Measurements from ENCODE around the gene GSE1.

Gene GSE1

DNA sequence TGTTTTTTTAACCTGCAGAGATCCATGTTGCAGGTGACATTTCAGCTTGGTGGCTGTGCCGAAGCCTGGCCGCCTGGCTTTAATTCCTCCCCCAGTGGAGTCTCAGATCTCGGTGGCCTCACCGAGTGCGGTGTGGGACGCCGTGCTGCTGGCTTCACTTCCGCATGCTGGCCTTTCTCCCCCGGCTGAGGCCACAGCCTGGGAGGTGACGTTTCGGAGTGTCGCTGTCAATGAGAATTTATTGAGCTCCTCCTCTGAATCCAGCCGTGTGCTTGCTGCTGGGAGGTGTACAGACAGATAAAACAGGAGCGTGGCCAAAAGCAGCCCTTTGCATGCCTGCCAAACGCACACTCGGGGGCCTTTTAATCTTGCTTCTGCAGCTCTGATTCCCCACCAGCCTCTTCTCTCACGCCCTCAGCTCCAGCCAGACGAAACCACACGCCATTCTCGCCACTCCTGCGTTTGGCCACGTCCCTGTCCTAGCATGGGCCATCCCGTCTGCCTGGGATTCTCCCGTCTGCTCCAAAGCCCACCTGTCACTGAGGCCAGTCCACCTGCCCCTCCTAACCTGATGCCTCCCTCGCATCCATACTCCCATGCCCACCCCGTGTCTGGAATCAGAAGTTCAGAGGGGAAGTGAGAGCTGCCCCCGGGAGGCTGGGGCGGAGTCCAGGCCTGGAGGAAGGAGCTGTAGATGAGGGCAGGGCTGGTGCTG, 3.6 kb downstream of the GSE1 start:
- no peak for DNase-seq (ENCODE audit: low read depth in 2 of 2, low spot score in 1 of 2)

DNA sequence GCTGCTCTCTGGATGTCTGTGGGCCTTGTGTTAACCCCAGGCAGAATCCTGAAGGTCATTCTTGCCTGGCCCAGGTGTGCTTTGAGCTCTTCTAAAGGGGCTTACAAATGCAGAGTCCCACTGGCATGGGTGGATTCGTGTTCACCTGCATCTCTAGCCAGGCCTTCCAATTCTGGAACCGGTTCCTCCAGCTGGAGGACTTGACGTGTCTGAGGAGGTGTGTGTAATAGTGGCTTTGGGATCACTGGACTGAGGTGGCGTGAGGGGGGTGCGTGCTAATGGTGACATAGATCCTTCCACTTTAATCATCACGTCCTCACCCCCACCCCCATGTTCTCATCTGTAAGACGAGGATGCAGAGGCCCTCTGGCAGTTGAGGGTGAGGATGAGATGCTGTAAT, 4.8 kb downstream of the GSE1 start:
- DNase-seq (ENCODE audit: low read depth in 2 of 2, low spot score in 1 of 2): no peak

DNA sequence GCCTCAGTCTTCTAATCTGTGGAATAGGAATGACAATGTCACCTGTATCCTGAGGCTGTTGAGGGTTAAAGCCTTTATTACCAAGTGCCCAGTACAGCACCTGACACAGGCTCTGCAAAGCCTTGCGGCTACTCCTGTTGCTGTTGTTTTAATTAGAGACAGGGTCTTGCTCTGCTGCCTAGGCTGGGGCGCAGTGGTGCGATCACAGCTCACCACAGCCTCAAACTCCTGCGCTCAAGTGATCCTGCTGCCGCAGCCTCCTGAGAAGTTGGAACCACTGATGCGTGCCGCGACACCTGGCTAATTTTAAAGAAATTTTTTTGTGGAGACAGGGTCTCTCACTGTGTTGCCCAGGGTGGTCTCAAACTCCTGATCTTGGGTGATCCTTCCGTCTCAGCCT, 5.4 kb downstream of the GSE1 start:
- no peak for DNase-seq (ENCODE audit: low read depth in 2 of 2, low spot score in 1 of 2)

DNA sequence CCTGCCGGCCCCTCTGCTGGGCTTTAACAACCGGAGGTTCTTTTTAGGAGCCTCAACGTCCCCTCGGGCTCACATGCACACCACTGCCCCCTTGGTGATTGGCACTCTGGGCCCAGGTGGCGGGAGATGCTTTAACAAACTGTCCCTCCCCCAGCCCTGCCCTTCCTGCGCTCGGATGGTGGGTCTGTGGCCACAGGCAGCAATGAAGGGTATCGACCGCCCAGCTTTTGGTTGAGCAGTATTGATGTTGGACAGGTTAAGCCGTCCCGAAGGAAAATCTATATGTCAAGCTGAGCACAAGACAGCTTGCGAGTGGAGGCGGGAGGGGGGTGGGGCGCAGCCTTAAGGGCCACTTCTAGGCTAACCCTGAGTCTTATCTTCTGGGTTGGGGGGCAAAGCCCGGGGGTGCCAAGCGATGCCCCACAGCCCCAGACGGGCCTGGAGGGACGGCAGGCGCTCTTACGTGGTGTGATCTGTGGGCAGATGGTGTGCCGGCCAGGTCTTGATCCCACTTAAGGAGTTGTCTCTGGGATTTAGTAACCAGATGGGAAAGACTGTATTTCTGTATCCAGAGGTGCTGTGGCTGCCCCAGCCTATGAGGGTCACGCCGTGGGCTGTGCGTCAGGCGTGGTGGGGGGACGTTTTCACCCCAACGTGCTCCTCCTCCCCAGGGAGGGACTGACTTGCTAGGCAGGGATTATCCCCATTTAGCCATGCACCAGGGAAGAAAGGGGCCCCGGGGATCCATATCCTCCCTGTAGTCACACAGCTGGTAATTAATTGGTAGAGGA, 6.2 kb downstream of the GSE1 start:
- no peak for DNase-seq (ENCODE audit: low read depth in 2 of 2, low spot score in 1 of 2)

DNA sequence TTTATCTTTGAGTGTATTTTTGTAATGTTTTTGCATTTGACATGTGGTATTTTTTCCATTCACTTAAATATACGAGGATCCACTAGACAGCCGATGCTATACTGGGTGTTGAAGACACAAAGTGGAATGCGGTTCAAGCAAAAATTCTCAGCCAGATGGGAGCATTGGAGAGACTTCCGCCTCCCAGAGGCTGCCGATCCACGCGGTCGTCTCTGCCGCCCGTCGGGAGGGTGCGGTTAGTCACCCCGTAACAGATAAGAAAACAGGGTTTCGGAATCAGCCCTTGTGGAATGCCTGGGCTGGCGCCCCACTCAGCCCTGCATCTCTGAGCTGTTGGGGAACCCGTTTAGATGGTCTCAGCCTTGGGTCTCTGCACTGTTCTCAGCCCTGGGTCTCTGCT, 7.3 kb downstream of the GSE1 start:
- DNase-seq (ENCODE audit: low read depth in 2 of 2, low spot score in 1 of 2): no peak

DNA sequence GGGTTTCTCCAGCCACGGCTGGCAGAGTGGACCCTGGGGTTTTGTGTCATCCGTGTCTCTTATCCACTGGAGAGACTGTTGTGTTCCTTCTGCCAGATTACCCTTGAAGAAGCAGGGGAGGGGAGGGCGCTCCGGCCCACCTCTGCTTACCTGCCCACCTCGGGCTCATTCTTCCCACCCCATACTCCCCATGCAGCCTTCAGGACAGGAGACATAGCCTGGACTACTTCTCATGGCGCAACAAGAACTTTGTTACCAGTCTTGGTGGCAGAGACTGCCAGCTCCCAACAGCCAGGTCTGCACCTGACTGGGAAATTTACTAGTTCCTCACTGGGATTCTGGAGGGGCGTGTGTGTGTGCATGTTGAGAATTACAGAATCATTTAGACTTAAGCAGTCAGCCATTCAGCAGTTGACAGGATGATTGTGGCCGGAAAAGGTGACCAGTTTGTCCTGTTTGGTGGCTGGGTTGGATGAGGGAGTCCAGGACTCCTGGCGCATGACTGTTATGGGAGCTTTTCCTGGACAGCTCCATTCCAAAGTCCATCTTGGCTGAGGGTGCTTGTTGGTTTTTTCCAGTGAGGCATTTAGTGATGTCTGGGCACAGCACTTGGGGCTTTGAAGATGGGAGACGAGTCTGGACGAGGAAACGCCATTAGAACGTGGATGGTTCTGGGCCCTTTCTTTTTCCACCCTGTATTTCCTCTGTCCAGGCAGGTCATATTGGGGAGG, 8.7 kb downstream of the GSE1 start:
- DNase-seq (ENCODE audit: low read depth in 2 of 2, low spot score in 1 of 2): no peak

DNA sequence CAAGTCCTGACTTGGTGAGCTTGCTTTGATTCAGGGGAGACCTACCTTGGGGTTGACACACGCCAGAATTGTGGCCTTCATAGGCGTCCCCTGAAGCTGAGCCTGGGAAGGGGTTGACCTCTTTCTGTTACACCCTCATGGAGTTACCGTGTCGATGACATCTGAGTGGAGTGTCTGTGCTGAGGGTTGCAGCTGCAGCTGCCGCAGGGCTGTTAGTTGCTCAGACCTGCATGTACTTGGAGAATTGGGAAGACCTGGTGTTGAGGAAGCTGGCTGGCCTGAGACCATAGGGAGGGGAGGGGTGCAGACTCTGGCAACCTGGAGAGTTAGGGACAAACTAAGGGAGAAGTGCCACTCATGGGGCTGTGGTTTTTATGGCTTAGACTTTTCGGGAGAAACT, 9.6 kb downstream of the GSE1 start:
- DNase-seq (ENCODE audit: low read depth in 2 of 2, low spot score in 1 of 2): no peak

DNA sequence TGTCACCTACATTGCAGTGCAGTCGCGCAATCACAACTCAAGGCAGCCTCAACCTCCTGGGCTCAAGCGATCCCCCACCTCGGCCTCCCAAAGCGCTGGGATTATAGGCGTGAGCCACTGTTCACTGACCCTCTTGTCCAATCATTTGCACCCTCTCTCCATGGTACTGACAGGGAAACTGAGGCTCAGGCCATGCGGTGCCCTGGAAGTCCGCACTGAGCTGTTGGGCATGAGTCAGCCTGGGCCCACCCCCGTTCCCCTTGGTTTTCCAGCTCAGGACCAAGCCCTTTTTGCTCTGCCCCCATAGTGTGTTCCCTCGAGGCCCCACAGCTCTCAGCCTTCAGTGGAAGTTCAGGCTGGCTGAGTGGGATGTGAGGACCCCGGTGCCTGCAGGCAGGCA, 10.1 kb downstream of the GSE1 start:
- no peak for DNase-seq (ENCODE audit: low read depth in 2 of 2, low spot score in 1 of 2)

DNA sequence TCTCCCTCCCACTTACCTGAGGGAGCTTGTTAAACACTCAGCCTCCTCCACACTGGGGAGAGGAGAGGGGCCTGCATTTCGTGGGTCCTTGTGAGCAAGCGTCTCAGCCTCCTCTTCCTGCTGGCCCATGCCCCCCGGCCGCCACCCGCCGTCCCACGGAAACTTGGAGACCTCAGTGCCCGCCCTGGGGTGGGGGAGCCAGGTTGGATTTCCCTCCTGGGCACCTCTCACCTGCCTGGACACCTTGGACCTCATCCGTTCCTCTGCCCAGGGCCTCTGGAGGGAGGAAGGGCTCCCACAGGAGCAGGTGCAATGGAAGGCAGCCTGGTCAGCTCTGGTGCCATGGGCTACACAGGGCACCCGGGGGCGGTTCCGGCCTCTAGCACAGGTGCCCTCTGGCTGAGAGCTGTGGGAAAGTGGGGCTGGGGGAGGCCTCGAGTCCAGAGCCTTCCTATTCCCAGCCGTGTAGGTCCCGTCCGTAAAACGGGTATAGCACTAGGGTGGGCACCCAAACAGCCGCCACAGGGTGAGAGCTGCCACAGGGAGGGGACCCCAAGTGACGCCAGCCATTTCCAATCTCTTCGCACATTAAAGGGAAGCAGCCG, 11.0 kb downstream of the GSE1 start:
- DNase-seq (ENCODE audit: low read depth in 2 of 2, low spot score in 1 of 2): no peak

DNA sequence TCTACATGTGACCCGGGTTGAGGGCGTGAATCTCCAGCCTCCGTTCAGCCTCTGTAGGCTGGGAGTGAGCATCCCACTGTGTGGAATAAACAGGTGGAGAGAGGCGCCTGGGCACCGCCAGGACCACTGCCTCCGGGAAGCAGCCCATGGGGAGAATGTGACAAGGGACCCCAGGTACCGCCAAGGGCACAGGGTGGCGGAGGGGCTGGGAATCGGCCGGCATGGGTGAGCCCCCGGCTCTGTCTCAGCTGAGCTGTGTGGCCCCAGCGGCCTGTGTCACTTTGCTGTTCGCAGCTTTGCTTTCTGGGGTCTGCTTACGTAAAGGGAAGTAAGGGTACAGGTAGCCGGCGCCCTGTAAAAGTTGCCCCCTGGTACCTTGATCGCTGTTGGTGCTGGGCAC, 11.5 kb downstream of the GSE1 start:
- DNase-seq (ENCODE audit: low read depth in 2 of 2, low spot score in 1 of 2): no peak

DNA sequence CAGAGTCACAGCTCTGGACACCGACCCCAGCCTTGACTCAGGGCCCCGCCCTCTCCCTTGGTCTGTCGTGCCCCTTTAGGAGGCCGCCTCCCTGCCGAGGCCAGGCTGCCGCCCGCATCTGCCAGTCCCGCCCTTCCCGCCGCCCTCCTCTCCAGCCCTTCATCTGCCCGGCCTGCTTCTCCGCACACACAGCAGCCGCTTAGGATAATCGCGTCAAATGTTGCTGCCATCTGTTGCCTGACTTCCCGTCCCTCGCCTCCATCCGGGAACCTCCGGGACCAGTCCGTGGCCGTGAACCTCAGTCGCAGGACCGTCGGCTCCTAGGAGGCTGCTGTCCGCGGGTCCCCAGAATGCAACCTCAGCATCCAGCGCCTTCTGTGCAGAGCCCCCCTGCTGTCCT, 11.9 kb downstream of the GSE1 start:
- no peak for DNase-seq (ENCODE audit: low read depth in 2 of 2, low spot score in 1 of 2)

DNA sequence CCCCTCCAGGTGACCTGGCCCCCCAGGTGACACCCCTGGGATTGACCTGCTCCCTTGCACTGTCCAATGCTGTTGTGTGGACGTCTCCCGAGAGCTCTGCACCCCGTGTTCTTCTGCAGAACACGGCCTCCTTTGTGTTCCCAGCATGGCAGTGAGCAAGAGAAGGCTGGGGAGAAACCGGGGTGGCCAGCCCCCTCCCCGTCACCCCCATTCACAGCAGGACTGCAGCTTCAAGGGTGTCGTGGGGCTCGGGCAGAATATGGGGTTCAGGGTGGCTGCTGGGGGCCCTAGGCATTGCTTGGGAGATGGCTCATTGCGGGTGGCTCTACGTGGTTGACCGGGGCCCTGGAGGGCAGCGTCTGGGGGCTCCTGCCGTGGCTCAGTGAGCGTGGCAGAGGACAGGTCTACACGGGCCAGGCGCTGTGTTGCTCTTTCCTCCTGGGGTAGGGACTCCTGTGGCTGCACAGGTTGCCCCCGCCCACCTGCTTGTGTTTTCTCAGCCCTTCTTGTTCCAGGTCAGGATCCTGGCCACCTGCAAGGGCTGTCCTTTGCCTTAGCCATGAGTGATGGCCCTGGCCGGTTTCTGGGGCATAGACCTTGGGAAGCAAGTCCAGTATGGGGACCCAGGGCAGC, 12.5 kb downstream of the GSE1 start:
- no peak for DNase-seq (ENCODE audit: low read depth in 2 of 2, low spot score in 1 of 2)

DNA sequence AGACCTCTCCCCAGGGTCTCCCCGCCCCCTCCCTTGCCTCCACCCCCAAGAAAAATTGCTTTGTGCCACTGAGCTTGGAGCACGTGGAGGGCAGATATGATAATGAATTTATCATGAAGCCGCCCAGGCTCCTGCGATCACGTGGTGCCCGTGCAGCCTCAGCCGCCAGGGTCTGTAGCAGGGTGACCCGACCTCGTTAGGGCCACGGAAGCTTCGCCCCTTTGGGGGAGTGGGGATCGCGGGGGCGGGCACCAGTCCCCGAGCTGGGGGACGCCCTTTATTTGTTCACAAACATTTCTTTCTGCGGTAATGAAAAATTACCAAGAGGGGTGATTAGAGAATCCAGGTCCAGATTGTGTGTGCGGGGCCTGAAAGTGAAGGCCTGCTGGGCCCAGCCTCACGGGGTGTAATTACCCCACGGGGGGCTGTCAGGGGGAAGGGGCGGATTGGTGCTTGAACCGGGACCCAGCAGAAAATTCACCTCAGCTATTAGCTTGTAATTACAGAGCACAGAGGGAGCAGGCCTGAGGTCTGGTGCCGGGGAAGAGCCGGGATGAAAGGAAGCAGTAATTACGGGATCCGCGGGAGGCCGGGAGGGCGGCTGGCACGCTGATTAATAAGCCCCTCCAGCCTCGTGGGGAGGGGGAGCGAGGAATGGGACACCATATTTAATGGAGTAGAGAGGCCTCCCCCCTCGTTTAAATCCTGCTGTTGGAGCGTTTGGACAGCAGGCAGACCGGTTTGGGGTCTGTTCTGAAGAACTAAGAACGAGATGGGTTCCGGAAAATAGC, 13.3 kb downstream of the GSE1 start:
- DNase-seq (ENCODE audit: low read depth in 2 of 2, low spot score in 1 of 2): no peak

DNA sequence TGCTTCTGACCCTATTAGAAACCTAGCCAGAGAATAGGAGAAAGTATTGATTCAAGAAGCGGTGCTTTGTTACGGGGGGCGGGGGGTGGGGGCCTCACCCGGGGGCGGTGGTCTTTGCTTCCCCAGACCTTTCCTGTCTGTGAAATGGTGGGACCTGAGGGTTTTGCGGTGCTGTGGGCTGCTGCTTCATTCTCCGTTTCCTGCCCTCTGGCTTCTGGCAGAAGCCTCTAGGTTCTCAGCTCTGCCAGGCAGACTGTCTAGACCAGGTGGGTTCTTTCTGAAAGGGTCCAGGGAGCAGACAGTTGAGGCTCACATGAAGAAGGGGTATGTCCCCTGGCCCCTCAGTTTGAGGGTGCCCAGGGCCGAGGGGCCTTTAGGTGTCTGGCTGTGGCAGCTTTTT, 14.0 kb downstream of the GSE1 start:
- DNase-seq (ENCODE audit: low read depth in 2 of 2, low spot score in 1 of 2): no peak

DNA sequence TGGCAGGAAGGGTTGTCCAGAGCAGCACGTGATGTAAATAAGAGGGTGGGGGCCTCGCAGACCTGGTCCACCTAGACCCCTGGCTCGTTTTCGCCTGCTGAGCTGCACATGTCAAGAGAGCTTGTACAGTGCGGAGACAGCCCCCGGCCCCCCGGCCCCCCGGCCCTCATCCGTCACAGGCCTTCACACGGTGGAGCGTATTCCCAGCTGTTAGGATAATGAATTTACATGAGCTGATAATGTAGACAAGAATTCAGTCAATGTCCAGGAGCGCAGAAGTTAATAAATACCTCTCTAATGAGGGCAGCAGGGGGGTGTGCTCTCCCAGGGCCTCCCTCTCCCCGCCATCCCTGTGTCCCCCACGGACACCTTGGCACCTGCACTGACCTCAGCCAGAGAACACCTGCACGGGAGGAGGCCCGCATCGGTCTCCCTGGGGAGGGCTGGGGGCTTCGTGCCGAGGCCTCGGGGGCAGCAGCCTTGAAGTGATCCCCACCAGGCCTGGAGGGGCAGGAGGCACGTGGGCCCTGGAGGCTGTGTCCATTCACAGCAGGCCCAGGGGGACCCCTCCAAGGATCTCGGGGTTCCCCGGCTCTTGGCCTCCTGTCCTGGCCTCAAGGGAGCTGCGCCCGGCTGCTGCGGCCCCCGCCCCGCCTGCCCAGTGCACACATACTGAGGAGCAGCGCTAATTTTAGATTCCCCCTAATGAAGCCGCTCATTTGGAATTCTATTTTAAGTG, 14.6 kb downstream of the GSE1 start:
- no peak for DNase-seq (ENCODE audit: low read depth in 2 of 2, low spot score in 1 of 2)

DNA sequence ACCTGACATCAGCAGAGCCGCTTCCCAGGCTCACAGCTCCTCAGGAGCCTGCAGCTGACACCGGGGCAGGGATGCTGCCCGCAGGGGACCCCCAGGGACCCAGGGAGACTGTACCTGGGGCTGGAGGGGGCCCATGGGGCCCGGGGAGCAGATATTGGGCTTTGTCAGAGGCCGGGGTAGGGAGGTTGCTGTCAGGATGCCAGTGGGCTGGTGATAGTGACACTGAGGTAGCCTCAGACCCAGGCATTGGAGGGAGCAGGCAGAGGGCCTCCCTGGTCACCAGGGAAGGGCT, 15.1 kb downstream of the GSE1 start:
- no peak for DNase-seq (ENCODE audit: low read depth in 2 of 2, low spot score in 1 of 2)

DNA sequence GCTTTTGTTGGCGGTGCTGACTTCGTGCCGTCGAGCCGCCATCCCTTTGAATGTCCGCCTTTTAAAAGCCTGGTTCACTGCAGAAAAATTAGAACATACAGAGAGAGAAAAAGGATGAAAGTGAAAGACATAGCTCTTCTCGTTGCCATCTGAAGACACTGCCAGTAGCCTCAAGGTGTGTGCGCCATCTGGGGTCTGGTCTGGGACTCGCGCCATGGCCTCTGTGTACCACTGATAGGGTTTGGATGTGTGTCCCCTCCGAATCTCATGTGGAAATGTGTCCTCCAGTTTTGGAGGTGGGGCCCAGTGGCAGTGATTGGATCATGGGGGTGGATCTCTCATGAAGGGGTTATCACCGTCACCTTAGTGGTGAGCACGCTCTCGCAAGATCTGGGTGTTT, 15.5 kb downstream of the GSE1 start:
- DNase-seq (ENCODE audit: low read depth in 2 of 2, low spot score in 1 of 2): no peak

DNA sequence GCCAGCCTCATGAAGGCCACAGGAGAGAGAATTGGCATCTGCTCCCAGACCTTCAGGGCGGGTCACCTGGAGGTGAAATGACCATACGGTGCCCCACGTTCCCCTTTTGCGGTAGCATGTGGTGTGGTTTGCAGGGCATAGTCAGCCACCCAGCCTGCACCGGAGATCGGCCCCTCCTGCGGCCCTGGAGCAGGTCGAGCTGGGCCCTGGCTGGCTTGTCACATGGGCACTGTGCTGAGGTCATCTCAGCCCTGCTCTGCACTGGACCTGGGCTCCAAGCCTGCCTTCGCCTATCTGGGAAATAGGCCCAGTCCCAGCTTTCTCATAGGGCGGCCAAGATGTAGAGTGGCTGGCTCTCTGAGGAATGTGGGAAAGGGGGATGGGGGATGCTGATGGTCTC, 16.2 kb downstream of the GSE1 start:
- no peak for DNase-seq (ENCODE audit: low read depth in 2 of 2, low spot score in 1 of 2)

DNA sequence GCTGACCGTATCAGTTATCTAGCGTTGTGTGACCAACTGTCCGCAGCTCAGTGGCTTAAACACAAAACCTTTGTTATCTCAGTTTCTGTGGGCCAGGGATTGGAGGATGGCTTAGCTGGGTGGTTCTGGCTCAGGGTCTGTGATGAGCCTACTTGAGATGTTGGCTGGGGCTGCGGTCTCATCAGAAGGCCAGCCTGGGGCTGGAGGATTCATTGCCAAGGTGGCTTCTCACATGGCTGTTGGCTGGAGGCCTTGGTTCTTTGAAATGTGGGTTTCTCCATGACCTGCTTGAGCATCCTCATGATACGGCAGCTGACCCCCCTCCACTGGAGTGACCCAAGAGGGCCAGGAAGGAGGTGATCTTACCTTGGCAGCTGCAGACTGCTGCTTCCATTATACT, 16.7 kb downstream of the GSE1 start:
- DNase-seq (ENCODE audit: low read depth in 2 of 2, low spot score in 1 of 2): no peak

DNA sequence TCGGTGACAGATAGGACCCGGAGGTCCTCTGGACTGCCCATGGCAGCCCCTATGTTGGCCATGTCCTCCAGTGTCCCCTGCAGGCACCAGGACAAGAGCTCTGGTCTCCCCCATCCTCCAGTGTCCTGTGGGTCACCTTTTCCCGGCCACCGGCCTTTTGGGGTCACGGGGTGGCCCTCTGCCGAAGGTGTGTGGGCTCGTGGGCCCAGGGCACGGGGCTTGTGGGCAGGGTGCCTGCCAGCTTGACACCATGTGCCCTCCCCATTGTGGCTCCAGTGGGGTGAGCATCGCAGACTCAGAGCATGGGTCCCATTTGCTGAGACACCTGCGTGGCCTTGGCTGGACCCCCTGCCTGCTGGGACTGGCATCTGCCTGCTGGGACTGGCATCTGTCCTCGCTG, 18.1 kb downstream of the GSE1 start:
- DNase-seq (ENCODE audit: low read depth in 2 of 2, low spot score in 1 of 2): no peak
